Measurements from ENCODE around the gene PRPF19.

GRCh38 chr11:60934790-60935605 lies 28.6 kb upstream of the PRPF19 start:
- no peak for TF ChIP-seq CTCF (IDR thresholded peaks at IDR 0.05)
- TF ChIP-seq POLR2A (IDR thresholded peaks at IDR 0.05): no peak
